GDM1 (cell line): ENCODE data around the gene GLMN.
"Not testable (repeated sequence)": the region's sequence is repeated elsewhere in the genome, so short reads cannot be mapped to it uniquely, and the experiment has no call there.

Source experiments
- DNase-seq: peaks from one replicate; lab custom pipeline; 2025; lab: John Stamatoyannopoulos, UW

The GLMN gene

GRCh38 chr1:92299477-92300150 is 827 bp upstream of the GLMN start:
- DNase-seq = no peak

GRCh38 chr1:92298213-92298572 is 594 bp downstream of the GLMN start:
- no peak for DNase-seq

GRCh38 chr1:92291372-92291999 is 7.3 kb downstream of the GLMN start:
- DNase-seq = no peak

GRCh38 chr1:92281411-92281810 is 17.4 kb downstream of the GLMN start:
- not testable (repeated sequence) for DNase-seq

GRCh38 chr1:92279781-92280180 is 19.0 kb downstream of the GLMN start:
- DNase-seq = not testable (repeated sequence)

GRCh38 chr1:92277105-92277723 is 21.6 kb downstream of the GLMN start:
- no peak for DNase-seq

GRCh38 chr1:92276082-92276481 is 22.7 kb downstream of the GLMN start:
- no peak for DNase-seq

GRCh38 chr1:92274939-92275338 is 23.8 kb downstream of the GLMN start:
- no peak for DNase-seq

- DNase-seq = no peak
Observed at GRCh38 chr1:92273039-92273438, 25.7 kb downstream of the GLMN start.

GRCh38 chr1:92262516-92262915 is 36.3 kb downstream of the GLMN start:
- DNase-seq = no peak

GRCh38 chr1:92259350-92259749 is 39.4 kb downstream of the GLMN start:
- no peak for DNase-seq

- DNase-seq = not testable (repeated sequence)
Observed at GRCh38 chr1:92254714-92255113, 44.1 kb downstream of the GLMN start.

- no peak for DNase-seq
Observed at GRCh38 chr1:92244376-92244775, 54.4 kb downstream of the GLMN start.

- DNase-seq = no peak
Observed at GRCh38 chr1:92240034-92240433, 58.8 kb downstream of the GLMN start.

GRCh38 chr1:92230736-92231135 is 68.1 kb downstream of the GLMN start:
- no peak for DNase-seq

GRCh38 chr1:92228401-92228800 is 70.4 kb downstream of the GLMN start:
- no peak for DNase-seq

- DNase-seq = no peak
Observed at GRCh38 chr1:92219028-92219427, 79.8 kb downstream of the GLMN start.

- no peak for DNase-seq
Observed at GRCh38 chr1:92218559-92218958, 80.2 kb downstream of the GLMN start.

GRCh38 chr1:92217721-92218120 is 81.1 kb downstream of the GLMN start, which contains the start of gene C1orf146:
Gene C1orf146, plus strand, starts transcription at chr1:92217915. Its CDS starts 13,506 bp downstream, at chr1:92231421.
- no peak for DNase-seq

GRCh38 chr1:92211166-92211565 is 87.6 kb downstream of the GLMN start:
- no peak for DNase-seq

GRCh38 chr1:92210701-92211100 is 88.1 kb downstream of the GLMN start:
- no peak for DNase-seq

- DNase-seq = no peak
Observed at GRCh38 chr1:92203105-92203504, 95.7 kb downstream of the GLMN start.

- DNase-seq = no peak
Observed at GRCh38 chr1:92201973-92202372, 96.8 kb downstream of the GLMN start.
